Ovary (tissue), 9 donors: ENCODE measurements around the gene GATAD2A. TPM values are rescaled to one million over a fixed set of nuclear protein-coding genes. Genes with fewer than 3 reads are reported as not detected.

Experiments
- DNase-seq, 5 donors: peaks; one replicate each; pipeline ENCODE4 v3.0.0-alpha.2; 2019 to 2020
- H3K27ac ChIP-seq, 2 donors: fragments of 200-600 bp; one replicate each; pipeline versions ENCODE4 v1.5.1 to v1.8.0; 2019 to 2022
- H3K27me3 ChIP-seq: fragments of 200-600 bp; one replicate; pipeline ENCODE4 v1.8.0; 2022
- H3K36me3 ChIP-seq: fragments of 200-600 bp; sonication (generic); one replicate; pipeline ENCODE4 v1.5.1; 2019
- H3K4me1 ChIP-seq: one replicate; pipeline ENCODE4 v1.8.1; 2013; ENCODE audit warnings: mild to moderate bottlenecking, moderate library complexity; ENCODE audit not compliant: insufficient read depth
- H3K4me3 ChIP-seq: fragments of 200-600 bp; sonication (generic); one replicate; pipeline ENCODE4 v1.5.1; 2017
- H3K9me3 ChIP-seq, 2 donors: fragments of 200-600 bp in 1 of 2; sonication (generic) in 1 of 2; one replicate each; pipeline versions ENCODE4 v1.5.1 to v1.8.1; 2013 to 2019; ENCODE audit warnings: mild to moderate bottlenecking in 1 of 2, moderate library complexity in 1 of 2
- CTCF ChIP-seq, 3 donors: fragments of 450-650 bp in 2 of 3; fragments of 200-600 bp in 1 of 3; IDR thresholded peaks; one replicate each; pipeline versions ENCODE4 v1.5.1 to v1.8.0; 2016 to 2022; ENCODE audit warnings: antibody characterized with exemption in 3 of 3, mild to moderate bottlenecking in 1 of 3
- EP300 ChIP-seq: sonication (generic); formaldehyde crosslinking; IDR thresholded peaks from one replicate; pipeline ENCODE4 v1.6.1; 2017; ENCODE audit warnings: antibody characterized with exemption
- POLR2A ChIP-seq: fragments of 450-650 bp; IDR thresholded peaks from one replicate; pipeline ENCODE4 v1.6.1; 2017; ENCODE audit warnings: antibody characterized with exemption, mild to moderate bottlenecking, moderate library complexity
- WGBS, 3 donors: extraction: QIAGEN DNeasy Blood & Tissue Kit in 1 of 3; methylation state at CpG; one replicate each; pipeline versions ENCODE4 v1.1.5 to v1.1.7; 2013 to 2017; 5-methylcytosine and 5-hydroxymethylcytosine counted together
- intact Hi-C, 4 donors: fragments of 100-400 bp; cut with DNase I; formaldehyde crosslinking; loops; one replicate each; pipeline versions ENCODE4 v1.11.0 to v1.15.1; 2022 to 2023
- polyA plus RNA-seq, 2 donors: library from polyadenylated mRNA; stranded (reverse); fragments of 200-250 nt in 1 of 2; fragments of 350-450 nt in 1 of 2; fragmentation: Illumina TruSeq in 1 of 2; extraction: RNeasy Lipid Tissue Mini Kit (QIAGEN cat#74804) in 1 of 2; gene quantifications; one replicate each; pipeline ENCODE4 v1.2.3, GENCODE V29; 2013 to 2014
- total RNA-seq, 7 donors: library from RNA; depleted of rRNA in 2 of 7; stranded (reverse); fragments of >200 nt in 2 of 7; fragmentation: NEBNext Ultra II Directional in 3 of 7; extraction: Animal tissue kit (Norgen Biotek cat#: 25700) in 3 of 7; gene quantifications; one replicate each; pipeline versions ENCODE4 v1.1.0 to v1.2.4, GENCODE V29; 2016 to 2023
- donor health status: DM: no; HTN: no; CAD: no; lungs with moderate emphysema.
- donor health status: DM: no; HTN: no; CAD: no.
- donor health status: Bipolar disorder and iron deficiency.
- donor health status: DM: yes; HTN: yes; CAD: no.
- donor health status: DM: no; HTN: no; CAD: no.
- donor health status: DM: yes; HTN: yes; CAD: no.

The GATAD2A gene
- total and polyA plus RNA-seq, 9 donors = 10.7 to 83.0 (median 52.2) TPM

GRCh38 chr19:19537075-19538048 is 131.9 kb downstream of the GATAD2A start:
- Histone ChIP-seq H3K36me3 (no peaks in the 10 kb centered on the region), H3K4me1 (peaks cover 14% of the 10 kb centered on the region), H3K4me3 (no peak overlapping the region), H3K9me3 (no peaks in the 10 kb centered on the region), H3K27ac (no peak overlapping the region), H3K27me3 (no peaks in the 10 kb centered on the region)
- WGBS, 3 donors = 18 to 41% (median 41%) methylated on average over 50 to 59 of the region's 59 CpGs
- TF ChIP-seq POLR2A (no peak), CTCF (IDR thresholded peaks at IDR 0.05) (no peak)
- intact Hi-C loops = no loop called here
- peak in 1 of 5 donors; percentile 26 for DNase-seq

DNA sequence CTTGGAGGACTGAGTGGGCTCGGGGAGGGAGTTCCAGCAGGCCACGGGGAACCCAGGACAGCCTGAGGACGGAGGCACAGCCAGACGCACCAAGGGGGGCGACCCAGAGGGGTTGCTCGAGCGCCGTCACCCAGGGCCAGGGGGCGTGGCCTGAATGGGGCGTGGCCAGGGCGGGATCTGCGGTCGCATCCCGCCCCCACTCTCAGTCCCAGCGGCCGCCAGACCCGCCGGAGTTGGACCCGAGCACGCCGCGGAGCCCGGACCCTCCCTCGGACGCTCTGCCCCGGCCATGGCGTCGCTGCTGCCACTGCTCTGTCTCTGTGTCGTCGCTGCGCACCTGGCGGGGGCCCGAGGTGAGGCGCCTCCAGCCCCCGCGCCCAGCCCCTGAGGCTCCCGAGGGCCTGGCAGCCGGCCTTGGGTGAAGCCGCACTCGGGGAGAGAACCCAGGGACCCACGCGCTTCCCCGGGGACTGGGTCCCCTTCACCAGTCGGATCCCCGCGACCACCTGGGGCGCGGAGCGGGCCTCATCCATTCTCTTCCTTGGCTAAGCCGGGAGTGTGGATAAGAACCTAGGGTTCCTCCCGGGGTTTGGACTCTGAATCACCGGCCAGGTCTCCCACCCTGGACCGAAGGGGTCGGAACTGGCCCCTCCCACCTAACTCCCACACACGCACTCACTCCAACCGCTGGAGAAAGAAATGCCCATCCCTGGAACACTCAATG is 132.7 kb downstream of the GATAD2A start, which contains the start of gene CILP2:
TSS of gene CILP2 (plus strand) at position 205 of the 724 bp plus-strand sequence. CDS start at position 290, 85 bp downstream.
- 1 to 3% (median 1%) methylated on average over 53 to 56 of the region's 56 CpGs for WGBS, 3 donors
- peak; percentile 65 to 86 (median 82) for DNase-seq
- intact Hi-C loops = no loop called here
- Histone ChIP-seq H3K9me3 (no peaks in the 10 kb centered on the region), H3K27ac (no peak within 1 kb of the TSS), H3K36me3 (no peaks in the 10 kb centered on the region), H3K4me1 (peaks cover 14% of the 10 kb centered on the region), H3K4me3 (peak within 1 kb of the TSS; percentile 3), H3K27me3 (no peaks in the 10 kb centered on the region)
- no peak for TF ChIP-seq EP300

DNA sequence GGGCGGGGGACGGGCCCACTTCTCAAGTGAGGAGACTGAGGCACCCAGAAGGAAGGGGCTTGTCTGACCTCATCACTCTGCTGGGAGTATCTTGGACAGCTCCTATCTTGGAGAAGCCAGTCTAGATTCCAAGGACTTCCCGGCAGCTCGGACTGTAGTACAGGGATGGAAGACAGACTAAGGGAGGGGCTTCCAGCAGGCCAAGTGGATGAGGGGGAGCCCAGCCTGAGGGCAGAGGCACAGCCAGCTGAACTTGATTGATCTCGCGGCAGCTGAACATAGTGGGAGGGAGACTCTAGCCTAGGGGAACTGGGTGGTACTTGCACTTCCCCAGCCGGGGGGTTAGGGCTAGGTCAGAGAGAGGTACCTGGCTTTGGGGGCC is 133.3 kb downstream of the GATAD2A start:
- no peak for DNase-seq
- 9 to 12% (median 9%) methylated on average over 7 of the region's 7 CpGs for WGBS, 3 donors
- Histone ChIP-seq H3K36me3 (no peaks in the 10 kb centered on the region), H3K9me3 (no peaks in the 10 kb centered on the region), H3K4me3 (no peak overlapping the region), H3K27ac (no peak overlapping the region), H3K4me1 (peaks cover 14% of the 10 kb centered on the region), H3K27me3 (no peaks in the 10 kb centered on the region)
- no peak for TF ChIP-seq CTCF (IDR thresholded peaks at IDR 0.05)
- TF ChIP-seq EP300 = no peak
- TF ChIP-seq POLR2A = no peak
- intact Hi-C loops = no loop called here

DNA sequence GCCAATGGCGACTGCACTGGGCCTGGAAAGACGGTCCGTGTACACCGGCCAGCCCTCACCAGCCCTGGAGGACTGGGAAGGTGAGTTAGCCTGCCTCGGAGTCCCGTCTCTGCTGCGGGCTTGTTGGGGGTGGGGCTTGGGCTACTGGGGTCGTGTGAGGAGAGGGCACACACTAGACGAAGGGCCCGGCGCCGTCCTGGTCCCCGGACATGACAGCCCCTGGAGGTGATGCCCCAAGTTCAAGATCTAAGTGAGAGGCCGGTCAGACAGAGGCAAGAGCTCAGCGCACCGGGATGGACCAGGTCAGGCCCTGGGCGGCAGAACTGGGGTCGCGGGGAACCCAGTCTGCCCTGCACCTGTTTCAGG is 134.2 kb downstream of the GATAD2A start:
- no peak for DNase-seq
- 57 to 66% (median 58%) methylated on average over 14 to 19 of the region's 19 CpGs for WGBS, 3 donors
- Histone ChIP-seq H3K27me3 (no peaks in the 10 kb centered on the region), H3K27ac (no peak overlapping the region), H3K4me1 (peaks cover 14% of the 10 kb centered on the region), H3K4me3 (no peak overlapping the region), H3K9me3 (no peaks in the 10 kb centered on the region), H3K36me3 (no peaks in the 10 kb centered on the region)
- TF ChIP-seq CTCF (IDR thresholded peaks at IDR 0.05) (no peak), EP300 (no peak), POLR2A (no peak)
- intact Hi-C loops = no loop called here
